H1 (cell line): Measurements from ENCODE around the gene GNGT2.

Source experiments
- BRCA1 ChIP-seq: IDR thresholded peaks from 2 replicates; pipeline ENCODE4 v1.6.1; 2012; ENCODE audit warnings: low read depth, low read length, improper control_type of control experiment
- CEBPB ChIP-seq: IDR thresholded peaks from 2 replicates; pipeline ENCODE4 v1.6.1; 2012; ENCODE audit warnings: low read depth, low read length
- CREB1 ChIP-seq: IDR thresholded peaks from 2 replicates; pipeline ENCODE4 v1.6.1; 2012; ENCODE audit warnings: inconsistent platforms
- CTCF ChIP-seq, 3 experiments: IDR thresholded peaks; 1 replicate in 2 of 3; 2 replicates in 1 of 3; pipeline versions ENCODE4 v1.5.1 to v1.6.1; 2011; ENCODE audit warnings: low read length in 3 of 3, mild to moderate bottlenecking in 3 of 3, inconsistent platforms in 2 of 3, low read depth in 1 of 3, moderate library complexity in 1 of 3; ENCODE audit not compliant: insufficient read depth in 1 of 3; ENCODE audit errors: control extremely low read depth in 1 of 3
- EP300 ChIP-seq, 2 experiments: IDR thresholded peaks; 1 replicate in 1 of 2; 2 replicates in 1 of 2; pipeline ENCODE4 v1.6.1; 2011 to 2012; ENCODE audit warnings: low read depth in 2 of 2, low read length in 2 of 2, mild to moderate bottlenecking in 2 of 2, borderline replicate concordance in 1 of 2, inconsistent platforms in 1 of 2, moderate library complexity in 1 of 2
- HDAC6 ChIP-seq: IDR thresholded peaks from one replicate; pipeline ENCODE4 v1.7.1; 2012; ENCODE audit warnings: low read depth, mild to moderate bottlenecking, inconsistent platforms, low read length, moderate library complexity
- MAFK ChIP-seq: IDR thresholded peaks from 2 replicates; pipeline ENCODE4 v1.6.1; 2012; ENCODE audit warnings: low read depth, mild to moderate bottlenecking, improper control_type of control experiment, low read length
- NRF1 ChIP-seq: IDR thresholded peaks from 2 replicates; pipeline ENCODE4 v1.6.1; 2011; ENCODE audit warnings: mild to moderate bottlenecking, low read depth, low read length, improper control_type of control experiment
- POLR2A ChIP-seq, 2 experiments: IDR thresholded peaks; 1 replicate in 1 of 2; 2 replicates in 1 of 2; pipeline ENCODE4 v1.6.1; 2011; ENCODE audit warnings: low read depth in 2 of 2, low read length in 2 of 2, mild to moderate bottlenecking in 2 of 2; ENCODE audit errors: control extremely low read depth in 1 of 2
- RBBP5 ChIP-seq: IDR thresholded peaks from 2 replicates; pipeline ENCODE4 v1.7.1; 2012; ENCODE audit warnings: low read depth, mild to moderate bottlenecking, inconsistent platforms, low read length, moderate library complexity, borderline replicate concordance

DNA sequence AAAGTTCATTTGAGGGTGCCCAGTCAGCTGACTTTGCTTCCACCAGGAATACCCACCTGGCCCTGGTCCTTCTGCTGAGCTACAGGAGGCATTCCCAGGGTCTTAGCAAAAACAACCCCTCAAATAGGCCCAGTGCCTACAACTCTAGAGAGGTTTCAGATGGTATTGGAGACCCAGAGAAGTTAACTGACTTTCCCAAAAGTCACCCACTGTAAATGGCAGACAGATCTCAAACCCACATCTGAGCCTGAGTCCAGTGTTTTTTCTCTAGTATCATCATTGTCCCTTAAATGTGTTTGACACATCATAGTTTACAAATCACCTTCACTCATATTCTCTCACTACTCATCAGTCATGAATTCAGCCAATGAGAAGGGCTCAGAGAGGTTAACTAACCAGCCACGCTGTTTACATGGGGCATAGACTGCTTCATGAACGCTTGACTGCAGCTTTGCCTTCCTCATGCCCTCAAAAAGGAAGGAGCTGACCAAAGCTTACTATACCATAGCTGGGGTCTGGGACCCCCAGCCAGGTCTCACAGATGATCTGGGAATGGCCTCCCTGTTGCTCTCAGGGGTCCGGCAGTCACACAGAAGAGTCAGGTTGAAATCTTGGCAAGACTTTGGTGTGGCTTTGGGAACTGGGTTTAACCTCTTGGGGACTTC is 16.5 kb upstream of the GNGT2 start:
- TF ChIP-seq NRF1 (no peak), CTCF (IDR thresholded peaks at IDR 0.05; ENCODE audit: control extremely low read depth in 1 of 3, insufficient read depth in 1 of 3, low read depth in 1 of 3, low read length in 3 of 3) (no peak), BRCA1 (no peak), CEBPB (no peak), MAFK (no peak), RBBP5 (no peak), HDAC6 (no peak), CREB1 (no peak), EP300 (IDR thresholded peaks at IDR 0.05; ENCODE audit: borderline replicate concordance in 1 of 2, low read depth in 2 of 2, low read length in 2 of 2) (no peak), POLR2A (IDR thresholded peaks at IDR 0.05; ENCODE audit: control extremely low read depth in 1 of 2, low read depth in 2 of 2, low read length in 2 of 2) (no peak)
